Measurements from ENCODE around the gene SNX8. TPM values are rescaled to one million over a fixed set of nuclear protein-coding genes. Genes with fewer than 3 reads are reported as not detected.

SNX8 gene
- total and polyA plus RNA-seq, 8 donors = 7.7 to 72.9 (median 12.0) TPM

DNA sequence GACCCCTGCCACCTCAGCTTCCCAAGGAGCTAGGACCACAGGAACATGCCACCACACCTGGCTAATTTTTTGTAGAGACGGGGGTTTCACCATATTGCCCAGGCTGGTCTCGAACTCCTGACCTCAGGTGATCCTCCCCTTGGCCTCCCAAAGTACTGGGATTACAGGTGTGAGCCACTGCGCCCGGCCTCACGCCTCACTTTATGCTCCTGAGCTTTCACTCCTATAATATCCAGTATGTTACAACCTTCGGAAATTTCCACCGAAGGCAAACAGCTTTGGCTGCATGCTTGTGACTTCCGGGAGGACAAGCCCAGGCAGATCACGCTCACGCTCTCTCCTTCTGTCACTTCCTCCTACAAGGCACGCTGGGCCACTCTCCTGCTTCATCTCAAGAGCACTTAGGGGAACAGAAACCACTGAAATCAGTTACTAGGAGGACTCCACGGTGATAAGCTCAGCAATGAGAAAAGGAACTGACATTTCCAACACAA is 77.1 kb downstream of the SNX8 start:
- H3K27me3 ChIP-seq = no peaks in the 10 kb centered on the region
- H3K27ac ChIP-seq = peak overlapping the region in 4 of 5 donors; percentile 26 to 66 (median 47)
- no peak overlapping the region for H3K4me3 ChIP-seq
- TF ChIP-seq EP300 (IDR thresholded peaks at IDR 0.05) (no peak), POLR2A (IDR thresholded peaks at IDR 0.05) (no peak), POLR2AphosphoS5 (IDR thresholded peaks at IDR 0.05) (no peak)
- TF ChIP-seq, protein P1, sequence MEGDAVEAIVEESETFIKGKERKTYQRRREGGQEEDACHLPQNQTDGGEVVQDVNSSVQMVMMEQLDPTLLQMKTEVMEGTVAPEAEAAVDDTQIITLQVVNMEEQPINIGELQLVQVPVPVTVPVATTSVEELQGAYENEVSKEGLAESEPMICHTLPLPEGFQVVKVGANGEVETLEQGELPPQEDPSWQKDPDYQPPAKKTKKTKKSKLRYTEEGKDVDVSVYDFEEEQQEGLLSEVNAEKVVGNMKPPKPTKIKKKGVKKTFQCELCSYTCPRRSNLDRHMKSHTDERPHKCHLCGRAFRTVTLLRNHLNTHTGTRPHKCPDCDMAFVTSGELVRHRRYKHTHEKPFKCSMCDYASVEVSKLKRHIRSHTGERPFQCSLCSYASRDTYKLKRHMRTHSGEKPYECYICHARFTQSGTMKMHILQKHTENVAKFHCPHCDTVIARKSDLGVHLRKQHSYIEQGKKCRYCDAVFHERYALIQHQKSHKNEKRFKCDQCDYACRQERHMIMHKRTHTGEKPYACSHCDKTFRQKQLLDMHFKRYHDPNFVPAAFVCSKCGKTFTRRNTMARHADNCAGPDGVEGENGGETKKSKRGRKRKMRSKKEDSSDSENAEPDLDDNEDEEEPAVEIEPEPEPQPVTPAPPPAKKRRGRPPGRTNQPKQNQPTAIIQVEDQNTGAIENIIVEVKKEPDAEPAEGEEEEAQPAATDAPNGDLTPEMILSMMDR (IDR thresholded peaks at IDR 0.05) = no peak
- H3K36me3 ChIP-seq = peaks cover 26 to 60% (median 51%) of the 10 kb centered on the region in 4 donors
- intact Hi-C loops (cut with DNase I; ENCODE audit: low total_unique reads) = no loop called here
- no peaks in the 10 kb centered on the region for H3K9me3 ChIP-seq
- 82 to 87% (median 84%) methylated on average over 12 of the region's 12 CpGs for WGBS, 5 donors
- peaks cover 9 to 32% (median 23%) of the 10 kb centered on the region in 4 donors for H3K4me1 ChIP-seq
- peak; percentile 40 to 61 for DNase-seq

DNA sequence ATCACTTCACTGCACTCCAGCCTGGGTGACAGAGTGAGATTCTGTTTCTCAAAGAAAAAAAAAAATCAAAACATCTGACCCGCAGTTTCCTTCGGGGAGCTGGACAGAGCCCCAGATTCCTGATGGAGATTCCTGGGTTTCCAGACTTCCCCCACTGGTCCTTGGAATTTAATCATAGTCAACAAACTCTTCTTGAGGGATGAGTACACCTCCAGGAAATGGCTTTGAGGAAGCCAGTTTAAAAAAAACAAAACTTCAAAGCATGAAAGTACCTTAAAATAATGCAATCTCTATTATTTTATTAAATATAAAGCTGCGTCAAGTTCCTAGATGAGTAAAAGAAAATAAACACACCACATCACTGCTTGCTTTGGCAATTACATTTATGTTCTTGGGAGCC is 80.3 kb downstream of the SNX8 start:
- Histone ChIP-seq H3K27ac (no peak overlapping the region), H3K27me3 (no peaks in the 10 kb centered on the region), H3K36me3 (peaks cover 19 to 59% (median 55%) of the 10 kb centered on the region in 4 donors), H3K4me1 (peaks cover 11 to 35% (median 31%) of the 10 kb centered on the region in 4 donors), H3K9me3 (no peaks in the 10 kb centered on the region), H3K4me3 (no peak overlapping the region)
- intact Hi-C loops (cut with DNase I; ENCODE audit: low total_unique reads) = no loop called here
- 67 to 86% (median 71%) methylated on average over 3 of the region's 3 CpGs for WGBS, 5 donors
- TF ChIP-seq POLR2A (IDR thresholded peaks at IDR 0.05) (no peak), EP300 (IDR thresholded peaks at IDR 0.05) (no peak), POLR2AphosphoS5 (IDR thresholded peaks at IDR 0.05) (no peak)
- TF ChIP-seq, protein P1 (IDR thresholded peaks at IDR 0.05) = no peak
- no peak for DNase-seq

DNA sequence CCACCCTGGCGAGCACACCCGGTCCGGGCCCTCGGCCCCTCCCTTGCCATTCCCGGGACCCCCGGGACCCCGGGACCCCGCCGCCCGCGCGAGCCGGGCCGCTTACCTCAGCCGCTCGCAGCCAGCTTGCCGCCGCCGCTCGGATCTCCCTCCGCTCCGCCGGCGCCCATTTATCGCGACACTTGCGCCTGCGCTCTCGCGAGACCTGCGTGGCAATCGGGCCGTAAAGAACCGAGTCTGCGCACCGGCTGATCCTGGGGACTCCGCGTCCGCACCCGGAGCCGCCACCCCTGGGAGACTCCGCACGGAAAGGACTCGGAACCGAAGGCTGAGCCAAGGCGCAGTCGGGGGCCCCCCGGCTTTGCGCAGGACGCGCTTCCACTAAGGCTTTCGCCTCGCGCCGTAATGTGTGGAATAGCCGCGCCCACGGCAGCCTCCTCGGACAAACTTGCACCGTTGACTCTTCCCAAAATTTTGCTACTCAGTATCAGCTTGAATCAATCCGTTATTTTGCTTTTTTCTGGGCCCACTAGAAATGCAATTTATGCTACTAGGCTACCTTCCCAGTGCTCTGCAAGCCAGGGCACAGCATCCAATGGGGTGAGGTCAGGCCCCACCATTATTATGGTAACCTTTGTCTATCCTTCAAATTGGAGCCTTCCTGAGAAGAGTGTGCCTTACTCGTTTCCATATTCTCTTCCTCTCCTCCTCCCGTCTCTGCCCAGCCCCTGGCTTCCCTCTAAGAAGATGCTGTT is 81.3 kb downstream of the SNX8 start, which contains the start of gene MAD1L1:
Gene MAD1L1, minus strand, starts transcription at position 180 of the 755 bp plus-strand sequence. CDS start 2,812 bp downstream, outside the sequence.
- Histone ChIP-seq H3K36me3 (peaks cover 13 to 59% (median 54%) of the 10 kb centered on the region in 4 donors), H3K27me3 (no peaks in the 10 kb centered on the region), H3K9me3 (no peaks in the 10 kb centered on the region), H3K4me1 (peaks cover 11 to 35% (median 31%) of the 10 kb centered on the region in 4 donors), H3K4me3 (peak within 1 kb of the TSS; percentile 97 to 100 (median 98)), H3K27ac (peak within 1 kb of the TSS; percentile 47 to 89 (median 85))
- 0% methylated on average over 27 to 63 of the region's 63 CpGs for WGBS, 5 donors
- TF ChIP-seq, protein P1 (IDR thresholded peaks at IDR 0.05) = no peak
- TF ChIP-seq POLR2A (IDR thresholded peaks at IDR 0.05) (no peak), POLR2AphosphoS5 (IDR thresholded peaks at IDR 0.05) (peak in 2 of 3 donors; percentile 8 to 61), EP300 (IDR thresholded peaks at IDR 0.05) (no peak)
- DNase-seq = peak; percentile 91 to 97
- intact Hi-C loops (cut with DNase I; ENCODE audit: low total_unique reads) = no loop called here

DNA sequence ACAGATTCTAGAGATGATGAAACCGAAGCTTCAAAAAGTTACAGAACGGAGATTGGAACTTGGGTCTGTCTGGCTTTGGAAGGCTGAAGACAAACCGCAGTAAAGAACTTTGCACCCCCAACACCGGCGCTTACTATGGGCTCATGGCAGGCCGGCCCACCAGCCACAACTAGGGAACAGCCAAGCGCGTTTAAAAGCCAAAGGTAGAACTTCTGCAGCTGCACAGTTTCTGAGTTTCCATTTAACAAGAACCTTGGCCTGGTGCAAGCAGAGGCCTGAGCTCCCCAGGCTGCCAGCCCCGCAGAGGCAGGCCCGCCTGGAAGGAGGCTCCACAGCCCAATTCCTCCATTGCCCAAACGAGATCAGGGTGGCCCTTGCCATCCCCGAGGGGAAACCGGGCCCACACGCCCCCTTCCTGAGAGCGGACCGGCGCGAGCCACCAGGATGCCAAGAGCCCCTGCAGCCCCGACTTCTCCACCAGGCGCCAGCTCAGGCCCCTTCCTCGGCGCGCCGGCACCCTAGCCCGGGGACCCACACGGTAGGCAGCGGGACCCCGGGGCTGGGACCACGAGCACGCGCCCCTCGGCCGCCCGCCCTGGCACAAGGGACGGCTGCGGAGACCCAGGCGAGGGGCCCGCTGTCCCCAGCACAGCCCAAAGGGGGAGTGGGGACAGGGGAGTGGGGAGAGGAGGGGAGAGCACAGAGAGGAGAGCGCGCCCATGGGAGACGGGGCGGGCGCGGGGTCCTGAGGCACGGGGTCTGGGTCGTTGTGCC is 82.1 kb downstream of the SNX8 start:
- H3K9me3 ChIP-seq = no peaks in the 10 kb centered on the region
- intact Hi-C loops (cut with DNase I; ENCODE audit: low total_unique reads) = no loop called here
- peaks cover 12 to 59% (median 54%) of the 10 kb centered on the region in 4 donors for H3K36me3 ChIP-seq
- peak in 1 of 2 donors; percentile 22 for DNase-seq
- H3K4me1 ChIP-seq = peaks cover 11 to 35% (median 31%) of the 10 kb centered on the region in 4 donors
- no peak for TF ChIP-seq EP300 (IDR thresholded peaks at IDR 0.05)
- no peak for TF ChIP-seq POLR2A (IDR thresholded peaks at IDR 0.05)
- TF ChIP-seq POLR2AphosphoS5 (IDR thresholded peaks at IDR 0.05) = no peak
- TF ChIP-seq, protein P1 (IDR thresholded peaks at IDR 0.05) = no peak
- H3K27me3 ChIP-seq = no peaks in the 10 kb centered on the region
- peak overlapping the region; percentile 97 to 100 (median 98) for H3K4me3 ChIP-seq
- H3K27ac ChIP-seq = peak overlapping the region; percentile 47 to 89 (median 85)
- WGBS, 5 donors = 1 to 3% (median 2%) methylated on average over 29 to 46 of the region's 46 CpGs

All from stomach (tissue), 9 donors.